HG03575 (cell line): ENCODE results near the gene WDR93.

Experiments used
- ATAC-seq: cut with Tn5 transposase; IDR thresholded peaks from one replicate; pipeline ENCODE4 v1.9.1; 2021; ENCODE audit not compliant: unreplicated experiment, insufficient number of reproducible peaks, low FRiP score; ENCODE audit errors: extremely low read depth

WDR93 gene

DNA sequence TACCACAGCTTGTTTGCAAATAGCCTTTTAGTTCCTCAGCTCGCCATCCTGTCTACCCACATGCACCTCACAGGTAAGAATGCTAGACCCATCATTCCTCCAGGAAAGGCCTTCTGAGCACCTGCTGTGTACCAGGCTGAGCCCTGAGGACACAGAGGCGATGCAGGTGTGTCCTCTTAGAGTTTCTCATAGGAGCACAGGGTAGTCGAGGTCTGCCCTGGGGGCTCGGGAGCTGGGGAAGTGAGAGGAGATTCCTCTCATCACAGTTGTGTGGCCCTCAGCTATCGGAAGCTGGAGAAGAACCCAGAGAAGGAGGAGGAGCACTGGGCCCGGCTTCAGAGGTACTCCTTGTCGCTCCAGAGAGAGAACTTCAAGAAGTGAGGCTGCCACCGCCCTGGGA, 52.4 kb downstream of the WDR93 start:
- no peak for ATAC-seq

DNA sequence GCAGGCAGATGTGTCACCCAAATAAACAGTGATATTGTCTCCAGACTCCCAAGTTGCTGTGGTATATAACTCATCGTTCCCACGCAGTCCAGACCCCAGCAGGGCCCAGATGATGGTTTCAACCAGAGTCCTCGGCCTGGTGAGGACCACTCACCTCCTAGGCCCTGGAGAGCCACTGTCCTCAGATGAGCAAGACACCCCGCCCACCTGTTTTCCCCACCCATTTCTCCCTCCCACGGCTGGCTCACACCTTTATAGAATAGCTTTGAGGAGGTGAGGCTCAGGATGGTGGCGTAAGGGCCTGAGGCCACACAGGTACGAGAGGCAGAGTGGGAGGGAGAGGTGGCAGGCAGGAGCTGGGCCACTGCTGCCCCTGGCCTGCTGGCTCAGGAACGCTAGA, 53.0 kb downstream of the WDR93 start:
- no peak for ATAC-seq

DNA sequence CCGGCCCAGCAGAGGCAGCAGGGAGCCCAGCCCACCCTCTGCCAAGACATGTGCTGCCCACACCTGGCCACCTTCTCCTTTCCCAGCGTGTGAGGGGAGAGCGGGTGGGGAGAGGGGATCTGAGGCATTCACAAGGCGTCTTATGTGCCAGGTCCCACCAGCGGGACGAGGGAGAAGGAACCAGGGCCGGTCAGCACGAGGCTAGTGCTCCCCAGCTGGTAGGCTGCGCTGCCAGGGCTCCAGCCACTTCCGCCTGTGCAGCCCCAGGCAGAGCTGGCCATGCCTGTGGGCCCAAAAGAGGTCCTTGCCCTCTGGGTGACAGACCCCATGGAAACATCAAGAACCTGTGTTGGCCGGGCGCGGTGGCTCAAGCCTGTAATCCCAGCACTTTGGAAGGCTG, 54.5 kb downstream of the WDR93 start:
- ATAC-seq = no peak

DNA sequence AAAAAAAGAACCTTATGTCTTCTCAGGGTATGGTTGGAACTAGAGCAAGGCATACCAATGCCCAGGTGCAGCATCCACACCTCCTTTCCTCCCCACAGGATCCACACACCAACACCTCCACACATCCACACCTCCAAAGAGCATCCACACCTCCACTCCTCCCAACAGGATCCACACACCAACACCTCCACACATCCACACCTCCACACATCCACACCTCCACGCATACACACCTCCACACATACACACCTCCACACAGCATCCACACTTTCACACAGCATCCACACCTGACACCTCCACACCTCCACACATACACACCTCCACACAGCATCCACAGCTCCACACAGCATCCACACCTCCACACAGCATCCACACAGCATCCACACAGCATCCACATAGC, 55.2 kb downstream of the WDR93 start:
- ATAC-seq = no peak

DNA sequence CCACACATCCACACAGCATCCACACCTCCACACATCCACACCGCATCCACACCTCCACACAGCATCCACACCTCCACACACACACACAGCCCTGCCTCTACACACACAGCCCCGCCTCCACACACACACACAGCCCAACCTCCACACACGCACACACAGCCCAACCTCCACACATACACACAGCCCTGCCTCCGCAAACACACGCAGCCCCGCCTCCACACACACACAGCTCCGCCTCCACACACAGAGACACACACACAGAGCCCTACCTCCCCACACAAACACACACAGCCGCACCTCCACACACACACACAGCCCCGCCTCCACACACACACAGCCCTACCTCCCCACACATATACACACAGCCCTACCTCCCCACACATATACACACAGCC, 55.8 kb downstream of the WDR93 start:
- no peak for ATAC-seq

DNA sequence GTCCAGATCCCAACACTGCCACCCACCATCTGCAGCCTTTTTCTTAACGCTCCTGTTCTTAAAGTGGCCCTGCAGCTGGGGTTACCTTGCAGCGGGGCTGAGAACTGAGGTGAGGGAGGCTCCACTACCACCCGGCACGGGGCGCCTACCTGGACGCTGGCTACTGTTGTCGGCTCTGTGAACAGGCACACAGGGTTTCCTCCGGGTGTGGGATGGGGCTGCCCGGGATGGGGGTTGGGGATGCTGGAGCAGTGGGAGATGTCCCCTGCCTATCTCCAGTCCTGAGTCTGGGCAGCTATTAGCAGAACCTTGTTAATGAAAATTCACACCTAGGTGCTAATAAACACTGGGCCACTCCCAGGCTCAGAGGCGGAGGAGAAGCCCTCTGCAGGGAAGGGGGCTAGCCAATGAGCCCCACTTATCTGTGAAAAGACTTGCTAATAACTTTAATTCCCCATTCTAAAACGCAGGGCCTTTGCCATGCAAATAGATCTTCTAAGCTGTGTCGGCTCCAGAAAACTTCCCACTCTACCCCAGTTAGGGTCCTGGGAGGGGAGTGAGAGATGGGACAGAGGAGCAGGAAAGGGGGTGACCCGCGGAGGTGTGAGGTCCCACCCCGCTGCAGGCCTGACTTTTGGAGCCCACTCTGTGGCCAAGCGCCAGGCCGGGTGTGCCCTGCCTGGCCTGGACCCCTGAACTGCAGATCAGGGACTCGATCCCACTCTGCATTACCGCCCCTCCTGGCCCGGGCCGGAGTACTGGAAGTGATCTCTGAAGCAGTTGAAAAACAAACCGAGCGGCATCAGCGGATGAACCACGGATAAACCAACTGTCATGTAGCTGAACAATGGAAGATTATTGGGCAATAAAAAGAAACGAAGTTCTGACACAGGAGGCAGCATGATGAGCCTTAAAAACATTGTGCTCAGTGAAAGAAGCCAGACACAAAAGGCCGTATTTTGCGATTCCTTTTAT, 57.4 kb downstream of the WDR93 start:
- no peak for ATAC-seq

DNA sequence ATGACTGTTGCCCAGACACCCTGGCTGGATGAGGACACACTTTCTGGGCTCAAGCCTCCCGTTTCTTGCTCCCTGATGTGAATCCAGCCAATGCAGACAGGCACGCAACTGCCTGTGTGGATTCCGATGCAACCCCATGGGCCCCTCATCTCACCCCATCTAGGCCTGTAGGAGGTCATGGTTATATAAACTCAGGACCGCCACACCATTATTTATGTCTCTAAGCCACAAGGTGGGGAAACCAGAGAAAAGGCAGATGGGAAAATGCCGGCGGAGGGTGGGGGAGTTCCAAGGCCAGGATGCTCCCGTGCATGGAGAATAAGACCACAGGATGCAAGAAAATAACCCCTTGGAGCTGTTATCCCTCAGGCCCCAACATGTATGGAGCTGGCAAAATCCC, 58.4 kb downstream of the WDR93 start:
- no peak for ATAC-seq

DNA sequence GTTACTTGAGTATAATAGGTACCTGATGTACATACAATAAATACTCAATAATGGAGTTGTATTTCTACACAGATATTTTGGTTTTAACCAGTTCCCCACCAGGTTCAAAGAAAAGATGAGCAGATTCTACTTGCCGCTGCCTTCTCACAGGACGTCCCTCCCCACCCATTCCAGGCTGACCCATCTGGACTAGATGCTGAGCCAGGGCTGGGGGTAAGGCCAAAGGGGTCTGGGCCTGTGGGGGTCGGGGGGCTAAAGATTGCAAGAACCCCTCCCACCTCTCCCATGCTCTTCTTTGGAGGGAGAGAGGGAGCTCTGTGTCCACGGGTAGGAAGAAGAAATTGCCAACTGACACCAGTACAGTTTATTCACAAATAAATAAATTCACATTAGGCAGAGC, 58.9 kb downstream of the WDR93 start:
- ATAC-seq = no peak

DNA sequence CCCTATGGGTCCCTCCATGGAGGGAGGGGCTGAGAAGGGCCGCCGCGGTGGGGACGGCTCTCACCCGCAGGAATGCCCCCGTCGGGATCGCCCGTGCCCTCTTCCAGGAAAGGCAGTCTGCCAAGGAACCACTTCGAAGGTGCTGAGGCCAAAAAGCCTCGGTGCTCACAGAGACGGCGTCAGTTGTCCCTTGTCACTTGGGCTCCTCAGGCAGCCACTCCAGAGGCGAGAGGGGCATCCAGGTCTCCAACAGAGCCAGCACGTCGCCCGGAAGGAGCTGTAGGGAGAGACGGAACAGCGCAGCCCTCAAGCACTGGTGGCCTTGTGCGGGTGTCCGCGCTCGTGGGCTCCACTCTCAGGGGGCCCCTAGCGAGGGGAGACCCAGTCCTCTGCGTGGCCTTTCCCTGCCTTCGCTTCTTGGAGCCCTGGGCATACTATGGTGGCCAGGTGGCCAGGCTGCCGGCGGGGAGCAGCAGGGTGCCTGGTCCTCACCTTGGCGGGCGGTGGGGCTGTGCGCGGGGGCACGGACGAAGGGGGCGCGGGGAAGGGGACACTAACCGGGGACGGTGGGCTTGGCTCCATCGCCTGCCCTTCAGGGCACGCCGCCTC, 59.4 kb downstream of the WDR93 start:
- no peak for ATAC-seq

DNA sequence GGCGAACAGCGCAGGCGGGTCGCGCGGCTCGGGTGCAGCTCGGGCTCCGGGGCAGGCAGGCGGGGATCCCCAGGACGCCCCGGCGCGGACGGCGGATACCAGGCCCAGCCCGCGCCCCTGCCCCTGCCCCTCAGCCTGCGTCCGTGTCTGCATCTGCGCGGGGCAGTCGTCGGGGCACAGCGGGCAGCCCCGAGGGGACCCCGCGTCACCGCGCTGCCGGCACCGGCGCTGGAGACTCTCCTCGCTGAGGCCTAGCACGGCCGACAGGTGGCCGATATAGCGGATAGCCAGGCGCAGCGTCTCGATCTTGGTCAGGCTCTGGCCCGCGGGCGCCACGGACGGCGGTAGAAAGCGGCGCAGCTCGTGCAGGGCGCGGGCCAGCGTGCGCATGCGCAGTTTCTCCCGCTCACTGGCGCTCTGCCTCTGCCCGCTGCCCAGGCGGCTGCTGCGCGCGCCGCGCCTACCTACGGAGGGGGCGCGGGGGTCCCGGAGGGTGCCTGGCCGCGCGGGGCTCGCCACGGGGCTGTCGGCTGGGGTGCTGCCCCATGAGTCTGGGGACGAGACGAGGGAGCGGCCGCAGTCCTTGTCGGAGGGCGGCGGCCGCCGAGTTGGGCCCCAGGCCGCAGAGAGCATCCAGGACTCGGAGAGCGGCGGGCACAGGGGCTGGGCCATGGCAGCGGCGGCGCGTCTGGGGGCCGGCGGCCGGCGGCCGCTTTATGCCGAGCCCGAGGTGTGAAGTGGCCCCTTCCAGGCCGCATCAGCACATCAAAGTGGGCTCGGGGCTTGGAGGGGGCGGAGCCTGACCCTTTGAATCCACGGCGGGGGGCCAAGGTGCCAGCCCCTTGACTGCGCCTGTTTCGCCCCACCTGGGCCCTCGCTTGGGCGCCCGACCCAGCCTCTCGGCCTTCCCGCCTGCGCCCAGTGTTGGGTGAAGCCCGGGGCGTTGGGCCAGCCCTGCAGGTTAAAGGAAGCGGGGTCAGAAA, 60.2 kb downstream of the WDR93 start, which contains the start of gene MESP1:
MESP1 (minus strand) TSS at position 690 of the 983 bp plus-strand sequence; CDS start at position 672, 18 bp downstream.
- ATAC-seq = peak; percentile 70

DNA sequence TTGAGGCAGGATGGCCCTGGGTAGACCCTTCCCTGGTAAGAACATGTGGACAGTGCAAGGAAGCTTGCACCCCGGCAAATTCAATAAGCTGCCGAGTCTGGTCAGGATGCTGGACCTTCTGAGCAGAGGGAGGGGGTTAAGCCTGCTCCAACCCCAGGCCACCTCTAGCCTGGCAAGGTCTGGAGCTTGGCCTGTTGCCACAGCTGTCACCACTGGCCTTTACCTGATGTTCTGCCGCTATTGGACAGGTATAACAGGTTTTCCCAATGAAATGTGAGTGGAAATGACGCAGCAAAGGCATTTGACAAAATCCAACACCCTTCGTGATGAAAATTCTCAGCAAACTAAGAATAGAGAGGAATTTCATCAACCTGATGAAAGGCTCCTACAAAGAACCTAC, 61.1 kb downstream of the WDR93 start:
- no peak for ATAC-seq

DNA sequence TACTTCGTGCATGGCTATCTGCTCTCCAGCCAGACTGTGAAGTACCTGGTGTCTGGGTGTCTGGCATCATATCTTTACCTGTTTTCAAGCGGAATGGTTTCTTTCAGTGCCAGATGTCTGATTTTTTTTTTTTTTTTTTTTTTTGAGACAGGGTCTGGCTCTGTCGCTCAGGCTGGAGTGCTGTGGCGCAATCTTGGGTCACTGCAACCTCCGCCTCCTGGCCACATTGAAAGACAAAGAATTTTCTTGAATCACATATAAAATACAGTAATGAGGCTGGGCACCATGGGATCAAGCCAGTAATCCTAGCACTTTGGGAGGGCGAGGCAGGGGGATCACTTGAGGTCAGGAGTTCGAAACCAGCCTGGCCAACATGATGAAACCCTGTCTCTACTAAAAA, 63.2 kb downstream of the WDR93 start:
- no peak for ATAC-seq

DNA sequence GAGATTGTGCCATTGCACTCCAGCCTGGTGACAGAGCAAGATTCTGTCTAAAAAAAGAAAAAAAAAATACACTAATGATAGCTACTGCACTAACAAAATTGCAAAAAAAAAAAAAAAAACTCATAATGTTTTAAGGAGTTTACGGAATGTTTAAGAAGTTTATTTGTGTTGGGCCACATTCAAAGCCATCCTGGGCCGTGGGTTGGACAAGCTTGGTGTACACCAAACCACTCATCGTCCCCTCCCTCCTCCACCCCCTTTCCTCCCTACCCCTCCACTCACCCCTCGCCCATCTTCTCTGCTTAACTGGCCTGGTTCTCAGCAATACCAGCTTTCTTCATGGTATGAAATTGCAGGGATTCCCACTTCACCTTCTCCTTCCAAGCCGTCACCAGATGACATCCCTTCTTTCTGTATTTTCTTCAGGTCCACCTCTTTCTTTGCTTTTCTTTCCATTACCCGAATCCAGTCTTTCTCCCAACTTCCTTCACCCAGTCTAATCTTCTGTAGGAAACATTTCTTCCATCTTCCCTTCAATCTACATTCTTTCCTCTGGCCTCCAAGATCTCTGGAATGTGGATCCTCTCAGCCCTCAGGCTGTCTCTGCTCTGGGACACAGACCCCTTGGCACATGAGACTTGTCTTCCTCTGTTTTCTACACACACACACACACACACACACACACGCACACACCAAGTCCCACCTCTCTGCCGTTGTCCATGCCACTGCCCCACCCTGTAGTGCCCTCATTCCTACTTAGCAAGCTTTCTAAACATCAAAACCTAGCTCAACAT, 63.9 kb downstream of the WDR93 start:
- ATAC-seq = no peak

DNA sequence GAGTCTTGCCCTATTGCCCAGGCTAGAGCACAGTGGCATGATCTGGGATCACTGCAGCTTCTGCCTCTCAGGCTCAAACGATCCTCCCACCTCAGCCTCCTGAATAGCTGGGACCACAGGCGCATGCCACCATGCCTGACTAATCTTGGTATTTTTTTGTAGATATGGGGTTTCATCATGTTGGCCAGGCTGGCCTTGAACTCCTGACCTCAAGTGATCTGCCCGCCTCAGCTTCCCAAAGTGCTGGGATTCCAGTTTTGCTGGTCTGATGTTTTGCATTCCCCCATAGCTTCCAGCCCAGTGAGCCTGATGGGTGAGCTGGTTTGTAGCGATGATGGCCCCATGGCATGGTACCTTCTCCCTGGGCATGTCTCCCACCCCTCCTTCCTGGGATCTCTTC, 65.1 kb downstream of the WDR93 start:
- no peak for ATAC-seq

DNA sequence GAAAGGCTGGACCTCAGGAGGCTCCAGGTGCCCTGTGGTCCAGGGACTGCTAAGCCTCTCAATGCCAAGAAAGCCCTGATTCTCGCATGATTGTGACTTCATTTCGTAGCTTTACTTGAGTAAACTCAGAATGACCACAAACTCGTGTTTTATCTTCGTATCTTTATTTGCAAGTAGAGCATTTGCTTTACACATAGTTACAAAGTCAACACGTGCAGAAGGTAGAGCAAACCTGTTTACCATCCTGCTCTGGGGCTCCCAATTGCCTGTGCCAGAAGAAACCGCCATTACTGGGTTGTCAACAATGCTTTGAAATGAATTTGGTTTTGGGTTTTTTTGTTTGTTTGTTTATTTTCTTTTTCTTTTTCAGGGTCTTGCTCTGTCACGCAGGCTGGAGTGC, 66.3 kb downstream of the WDR93 start:
- no peak for ATAC-seq

DNA sequence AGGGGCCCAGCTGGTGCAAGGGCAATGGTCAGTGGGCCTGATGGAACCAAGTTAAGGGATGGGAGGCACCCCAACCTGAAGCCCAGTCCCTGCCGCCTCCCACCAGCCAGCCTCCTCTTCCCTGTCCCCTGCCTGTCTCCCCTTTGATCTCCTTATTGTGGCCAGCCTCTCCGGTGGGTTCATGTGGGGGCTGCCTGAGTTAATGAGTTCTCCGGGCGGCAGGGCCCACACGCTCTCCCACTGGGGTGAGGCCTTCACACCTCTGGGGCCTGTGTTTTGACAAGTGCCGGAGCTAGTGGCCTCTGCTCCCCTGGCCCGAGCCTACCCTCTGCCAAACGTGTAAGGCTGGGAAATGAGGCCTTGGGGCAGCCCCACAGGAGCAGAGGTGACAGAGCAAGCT, 67.7 kb downstream of the WDR93 start:
- no peak for ATAC-seq

DNA sequence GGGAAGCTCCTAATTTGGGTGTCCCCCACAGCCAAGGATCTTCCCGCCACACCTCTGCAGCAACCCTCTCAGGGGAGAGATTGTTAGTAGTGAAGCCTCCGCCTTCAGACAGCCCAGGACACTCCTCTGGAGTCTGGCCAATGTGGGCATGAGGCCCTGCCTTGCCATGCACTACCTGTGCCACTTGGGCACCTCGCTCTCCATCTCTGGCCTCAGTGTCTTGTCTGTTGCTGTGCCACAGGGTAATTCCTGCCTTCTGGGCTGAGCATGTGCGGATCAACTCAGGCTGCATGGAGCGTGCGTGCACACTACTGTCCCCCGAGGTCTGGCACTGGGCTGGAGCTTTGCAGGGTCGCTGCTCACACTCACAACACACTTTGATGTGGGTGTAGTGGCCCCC, 68.4 kb downstream of the WDR93 start:
- ATAC-seq = no peak

DNA sequence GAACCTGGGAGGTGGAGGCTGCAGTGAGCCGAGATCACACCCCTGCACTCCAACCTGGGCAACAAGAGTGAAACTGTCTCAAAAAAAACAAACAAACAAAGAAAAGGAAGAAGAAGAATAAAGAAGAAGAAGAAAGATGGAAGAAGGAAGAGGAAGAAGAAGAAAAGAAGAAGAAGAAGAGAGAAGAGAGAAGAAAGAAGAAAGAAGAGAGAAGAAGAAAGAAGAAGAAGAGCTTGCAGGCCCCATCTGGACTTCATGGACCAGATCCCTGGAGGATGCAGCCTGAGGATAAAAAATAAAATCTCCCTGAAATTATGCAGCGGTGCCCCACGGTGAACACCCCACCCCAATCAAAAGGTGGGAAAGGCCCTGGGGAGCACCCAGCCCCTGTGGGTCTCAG, 69.2 kb downstream of the WDR93 start:
- ATAC-seq = no peak
